Suppressor macrophage (primary cell): ENCODE data around the gene TBX3.

Experiments
- DNase-seq, 4 experiments: peaks; one replicate each; pipeline ENCODE4 v3.0.0-alpha.2; 2020 to 2022

TBX3 gene

GRCh38 chr12:114696443-114697242 is 12.7 kb upstream of the TBX3 start:
- no peak for DNase-seq

GRCh38 chr12:114695305-114695592 is 11.3 kb upstream of the TBX3 start:
- DNase-seq, result no peak

DNA sequence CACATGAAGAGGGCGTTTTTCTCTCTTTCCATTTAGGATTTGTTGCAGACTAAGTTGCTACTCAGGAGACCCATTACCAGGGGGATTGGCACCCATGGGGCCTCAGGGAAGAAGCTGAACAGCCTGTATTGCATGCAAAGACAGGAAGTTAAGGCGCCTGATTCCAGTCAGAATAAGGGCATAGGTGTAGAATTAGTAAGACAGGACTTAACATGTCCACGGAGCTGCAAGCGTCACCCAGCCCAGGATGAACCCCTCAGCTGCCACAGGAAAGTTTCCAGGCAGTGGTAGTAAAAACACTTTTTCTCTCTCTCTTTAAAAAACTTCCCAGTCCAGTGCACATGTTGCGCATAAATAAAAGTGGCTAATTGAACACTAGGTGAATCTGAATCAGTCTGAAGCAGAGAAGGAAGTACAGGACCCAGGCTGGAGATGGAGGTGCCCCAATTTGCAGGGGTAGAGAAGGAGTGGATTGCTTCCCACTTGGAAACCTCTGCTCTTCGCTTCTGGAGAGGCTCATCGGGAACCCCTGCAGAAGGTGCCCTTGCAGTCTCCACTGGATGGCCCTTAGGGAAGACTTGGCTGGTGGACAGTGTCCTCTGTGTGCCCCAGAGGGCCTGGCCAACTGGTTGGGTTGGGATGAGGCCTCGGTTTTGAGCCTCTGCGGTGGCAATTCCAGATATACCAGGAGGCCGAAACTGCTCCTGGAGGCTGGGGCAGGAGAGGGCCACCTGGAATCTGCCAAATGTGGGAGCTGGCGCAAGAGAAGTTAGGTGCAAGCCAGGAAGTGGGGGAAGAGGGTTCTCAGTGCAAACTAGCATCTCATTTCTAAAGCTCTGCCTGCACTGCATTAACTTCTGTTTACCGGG is 10.7 kb upstream of the TBX3 start:
- DNase-seq, result no peak

DNA sequence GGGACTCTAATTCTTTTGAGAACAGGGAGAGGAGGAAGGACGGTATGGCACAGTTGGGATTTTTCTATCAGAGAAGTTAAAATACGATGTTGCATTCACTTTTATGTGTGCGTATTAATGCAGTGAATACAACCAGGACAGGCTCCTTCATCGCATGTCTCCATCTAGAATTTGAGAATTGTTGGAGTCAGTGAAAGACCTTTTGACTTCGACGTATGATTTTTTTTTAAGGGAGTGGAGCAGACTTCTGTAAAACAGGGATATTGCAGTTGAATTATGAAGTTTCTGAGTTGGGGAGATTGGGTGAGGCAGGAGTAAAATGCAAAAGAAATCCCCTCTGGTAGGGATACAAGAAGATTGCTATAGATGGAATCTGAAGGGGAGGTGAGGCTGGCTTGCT is 9.6 kb upstream of the TBX3 start:
- no peak for DNase-seq

GRCh38 chr12:114693059-114693531 is 9.1 kb upstream of the TBX3 start:
- DNase-seq, result no peak

GRCh38 chr12:114692186-114693058 is 8.4 kb upstream of the TBX3 start:
- no peak for DNase-seq

DNA sequence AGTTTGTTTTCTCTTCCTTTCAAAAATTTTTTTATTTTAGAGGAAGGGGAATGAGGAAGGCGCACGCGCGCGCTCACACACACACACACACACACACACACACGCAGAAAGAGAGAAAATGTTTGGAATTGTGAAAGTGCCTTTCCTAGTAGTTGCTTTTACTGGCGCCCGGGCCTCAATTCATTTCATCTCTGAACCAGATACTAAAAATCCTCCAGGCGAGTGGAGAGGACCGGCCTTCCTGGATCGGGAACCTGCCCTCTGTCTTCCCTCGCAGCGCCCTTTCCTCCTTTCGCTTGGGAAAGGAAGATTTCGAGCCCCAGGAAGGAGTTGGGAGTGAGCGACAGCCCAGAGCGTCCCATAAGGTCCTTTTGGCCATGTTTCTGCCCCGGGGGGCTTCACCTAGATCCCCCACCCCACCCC is 7.8 kb upstream of the TBX3 start:
- no peak for DNase-seq

- no peak for DNase-seq
Measured at GRCh38 chr12:114691196-114691595, 7.2 kb upstream of the TBX3 start.

DNA sequence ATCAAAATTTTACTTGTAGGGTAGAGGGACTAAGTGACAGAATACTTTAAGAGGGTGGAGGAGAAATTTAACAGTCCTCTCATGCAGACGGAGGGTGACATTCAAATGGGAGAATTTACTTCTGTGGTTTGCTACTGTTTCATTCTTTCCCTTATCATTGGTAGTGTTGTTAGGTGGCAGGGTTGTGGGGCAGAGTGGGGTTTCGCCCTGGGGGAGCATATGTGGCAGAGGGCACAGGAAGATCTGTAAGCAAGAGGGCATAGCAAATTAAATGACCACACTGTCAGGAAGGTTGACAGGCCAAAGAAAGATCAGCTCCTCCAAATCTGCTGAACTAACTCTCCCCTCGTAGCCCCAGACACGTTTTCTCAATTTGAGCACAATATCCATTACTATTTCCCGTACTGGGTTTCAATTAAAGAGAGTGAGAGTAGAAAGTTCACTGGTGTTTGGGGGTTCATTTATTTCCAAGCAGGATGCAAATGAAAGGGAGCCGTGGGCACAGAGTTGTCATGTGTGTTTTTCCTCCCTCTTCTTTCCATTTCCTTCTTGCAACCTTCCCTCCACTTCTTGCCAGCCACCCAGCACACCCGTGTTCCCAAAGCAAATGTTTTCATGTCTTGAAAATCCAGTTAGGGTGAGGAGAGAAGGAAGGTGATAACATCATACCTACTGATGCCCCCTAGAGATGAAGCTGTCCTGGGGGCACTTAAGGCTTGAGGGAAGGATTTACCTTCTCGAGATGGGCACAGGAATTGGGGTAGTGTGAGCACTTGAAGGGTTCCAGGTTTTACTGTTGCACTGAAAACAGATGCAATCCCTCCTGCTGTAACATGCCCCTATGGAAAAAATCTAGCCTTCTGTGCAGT is 6.5 kb upstream of the TBX3 start:
- DNase-seq, result no peak

GRCh38 chr12:114689075-114689994 is 5.4 kb upstream of the TBX3 start:
- DNase-seq, result no peak

GRCh38 chr12:114688256-114688845 is 4.4 kb upstream of the TBX3 start:
- DNase-seq, result no peak

- DNase-seq, result no peak
Measured at GRCh38 chr12:114687802-114688201, 3.8 kb upstream of the TBX3 start.

DNA sequence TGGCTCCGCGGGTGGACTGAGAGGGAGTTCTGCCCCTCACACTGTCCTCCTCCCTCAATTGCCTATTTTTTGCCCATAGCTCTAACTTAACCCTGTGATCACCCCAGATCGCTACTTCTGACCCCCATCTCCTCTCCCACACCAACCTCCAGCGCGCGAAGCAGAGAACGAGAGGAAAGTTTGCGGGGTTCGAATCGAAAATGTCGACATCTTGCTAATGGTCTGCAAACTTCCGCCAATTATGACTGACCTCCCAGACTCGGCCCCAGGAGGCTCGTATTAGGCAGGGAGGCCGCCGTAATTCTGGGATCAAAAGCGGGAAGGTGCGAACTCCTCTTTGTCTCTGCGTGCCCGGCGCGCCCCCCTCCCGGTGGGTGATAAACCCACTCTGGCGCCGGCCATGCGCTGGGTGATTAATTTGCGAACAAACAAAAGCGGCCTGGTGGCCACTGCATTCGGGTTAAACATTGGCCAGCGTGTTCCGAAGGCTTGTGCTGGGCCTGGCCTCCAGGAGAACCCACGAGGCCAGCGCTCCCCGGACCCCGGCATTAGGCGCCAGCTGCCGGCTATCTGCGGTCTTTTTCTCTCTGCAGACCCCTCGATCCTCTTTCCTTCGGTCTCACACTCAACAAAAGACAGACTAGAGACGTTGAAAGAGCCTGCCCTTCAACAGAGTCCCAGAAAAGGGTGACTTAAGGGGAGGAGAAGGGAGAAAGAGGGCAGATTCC is 3.0 kb upstream of the TBX3 start:
- DNase-seq, result no peak

DNA sequence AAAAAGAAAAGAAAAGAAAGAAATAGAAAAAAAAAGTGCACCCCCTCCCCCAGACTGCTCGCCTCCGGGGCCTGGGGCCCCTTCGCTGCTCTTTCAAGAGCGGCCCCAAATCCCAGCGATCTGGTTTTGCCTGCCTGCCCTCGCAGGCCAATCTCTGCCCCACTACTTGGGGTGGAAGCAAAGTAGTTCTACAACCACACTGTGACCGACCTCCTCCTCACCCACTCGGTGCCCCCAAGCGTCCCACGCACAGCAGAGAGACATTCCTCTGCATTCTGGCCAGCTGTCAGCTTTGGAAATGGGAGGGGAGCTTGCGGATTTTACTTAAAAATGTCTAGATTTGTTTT is 2.4 kb upstream of the TBX3 start:
- DNase-seq, result no peak

- no peak for DNase-seq
Measured at GRCh38 chr12:114685869-114686268, 1.9 kb upstream of the TBX3 start.

GRCh38 chr12:114685320-114685781 is 1.4 kb upstream of the TBX3 start:
- no peak for DNase-seq

DNA sequence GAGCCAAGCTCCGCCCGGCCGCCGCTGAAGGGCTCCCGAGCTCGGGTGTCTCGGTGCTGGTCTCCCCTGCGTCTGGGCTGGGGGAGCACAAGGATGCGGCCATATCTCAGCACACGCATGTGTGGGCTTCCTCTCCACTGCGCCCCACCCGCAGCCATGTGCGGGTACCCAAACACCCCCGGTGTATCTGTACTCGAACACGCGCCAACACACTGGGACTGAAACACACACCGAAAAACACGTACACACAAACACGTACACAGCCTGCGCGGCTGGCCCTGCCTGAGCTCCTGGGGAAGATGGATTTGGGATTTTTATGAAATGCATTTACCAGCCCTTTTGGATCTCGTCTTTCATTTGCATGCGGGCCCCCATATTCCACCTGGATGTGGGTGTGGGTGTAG is 897 bp upstream of the TBX3 start:
- no peak for DNase-seq

DNA sequence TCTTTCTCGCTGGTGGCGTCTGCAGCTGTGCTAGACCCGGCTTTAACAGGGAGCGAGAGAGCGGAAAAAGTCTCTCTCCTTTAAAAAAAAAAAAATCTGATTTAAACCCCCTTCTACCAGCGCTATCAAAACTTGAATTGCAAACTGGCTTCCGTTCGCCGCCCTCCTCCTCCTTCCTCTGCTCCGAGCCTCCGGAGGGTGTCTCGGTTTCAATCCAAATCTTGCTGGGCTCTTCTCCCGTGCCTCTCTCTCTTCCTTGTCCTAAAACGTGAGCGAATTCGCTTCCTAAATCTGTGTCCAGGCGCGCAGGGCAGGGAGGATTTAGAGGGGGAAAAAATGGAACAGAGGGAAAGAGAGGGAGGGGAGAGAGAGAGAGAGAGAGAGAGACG is 272 bp downstream of the TBX3 start:
- DNase-seq, result no peak
